GM12892 (cell line): ENCODE measurements around the gene BMP5.

Source experiments
- POLR2A ChIP-seq: IDR thresholded peaks from 2 replicates; pipeline ENCODE4 v1.6.1; 2011; ENCODE audit warnings: low read depth, low read length, control low read depth
- POLR2AphosphoS5 ChIP-seq: IDR thresholded peaks from 2 replicates; pipeline ENCODE4 v1.6.1; 2011; ENCODE audit warnings: low read depth, low read length, control low read depth

DNA sequence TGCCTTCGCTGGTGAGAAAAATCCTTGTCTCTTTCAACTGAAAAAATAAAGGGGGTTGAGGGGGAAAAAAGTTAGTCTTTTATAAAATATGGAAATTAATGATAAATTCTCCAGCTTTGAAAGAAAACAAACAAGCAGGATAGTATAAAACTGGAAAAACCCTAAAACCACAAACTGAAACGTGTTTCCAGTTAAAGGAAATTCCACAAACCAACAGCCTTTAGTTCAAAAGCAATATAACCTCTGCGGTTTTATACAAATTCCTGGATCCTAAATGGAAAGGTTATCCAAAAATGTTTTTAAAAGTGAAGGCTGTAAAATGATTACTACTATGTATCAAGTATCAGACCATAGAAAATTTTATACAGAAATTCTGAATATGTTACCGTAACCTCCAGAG, 55.6 kb downstream of the BMP5 start:
- TF ChIP-seq POLR2AphosphoS5 (no peak), POLR2A (no peak)
